DMS53 treated with DMSO at 0.1 percent for 48 hours (cell line): Measurements from ENCODE around the gene NTNG2.

Source experiments
- DNase-seq: peaks from one replicate; lab custom pipeline; 2025; ENCODE audit not compliant: unreplicated experiment; lab: John Stamatoyannopoulos, UW

NTNG2 gene

GRCh38 chr9:132249123-132249522 is 87.3 kb downstream of the NTNG2 start:
- peak; percentile 42 for DNase-seq

- no peak for DNase-seq
Observed at GRCh38 chr9:132249690-132250089, 87.8 kb downstream of the NTNG2 start.

GRCh38 chr9:132250324-132251262 is 88.7 kb downstream of the NTNG2 start:
- DNase-seq: no peak

GRCh38 chr9:132260846-132261245 is 99.0 kb downstream of the NTNG2 start:
- DNase-seq: no peak

GRCh38 chr9:132266017-132266416 is 104.2 kb downstream of the NTNG2 start:
- no peak for DNase-seq

- no peak for DNase-seq
Observed at GRCh38 chr9:132267660-132268059, 105.8 kb downstream of the NTNG2 start.

GRCh38 chr9:132268725-132269352 is 107.0 kb downstream of the NTNG2 start:
- DNase-seq: peak; percentile 34

GRCh38 chr9:132269704-132270516 is 108.1 kb downstream of the NTNG2 start:
- DNase-seq: peak; percentile 74

GRCh38 chr9:132274861-132275260 is 113.0 kb downstream of the NTNG2 start:
- no peak for DNase-seq

GRCh38 chr9:132283165-132283564 is 121.3 kb downstream of the NTNG2 start:
- DNase-seq: no peak

GRCh38 chr9:132283863-132284262 is 122.0 kb downstream of the NTNG2 start:
- no peak for DNase-seq

- no peak for DNase-seq
Observed at GRCh38 chr9:132287256-132287760, 125.5 kb downstream of the NTNG2 start.

- DNase-seq: no peak
Observed at GRCh38 chr9:132288361-132288760, 126.5 kb downstream of the NTNG2 start.

GRCh38 chr9:132288966-132289365 is 127.1 kb downstream of the NTNG2 start:
- no peak for DNase-seq

GRCh38 chr9:132293145-132293721 is 131.4 kb downstream of the NTNG2 start:
- DNase-seq: no peak
